Tibial nerve (tissue), 4 donors: ENCODE data around the gene NEAT1. TPM values are rescaled to one million over a fixed set of nuclear protein-coding genes. Genes with fewer than 3 reads are reported as not detected.

Experiments used
- DNase-seq, 2 donors: peaks; one replicate each; pipeline ENCODE4 v3.0.0-alpha.2; 2019; ENCODE audit warnings: low spot score in 2 of 2
- H3K27ac ChIP-seq, 4 donors: fragments of 200-600 bp; sonication (generic) in 3 of 4; one replicate each; pipeline ENCODE4 v1.5.1; 2017 to 2019; ENCODE audit warnings: mild to moderate bottlenecking in 1 of 4
- H3K27me3 ChIP-seq, 2 donors: fragments of 200-600 bp; sonication (generic) in 1 of 2; one replicate each; pipeline versions ENCODE4 v1.5.1 to v1.6.0; 2017 to 2019
- H3K36me3 ChIP-seq, 3 donors: fragments of 200-600 bp; sonication (generic); one replicate each; pipeline ENCODE4 v1.5.1; 2018 to 2019
- H3K4me1 ChIP-seq, 4 donors: fragments of 200-600 bp; sonication (generic) in 3 of 4; one replicate each; pipeline ENCODE4 v1.5.1; 2017 to 2019
- H3K4me3 ChIP-seq, 4 donors: fragments of 200-600 bp; sonication (generic) in 3 of 4; one replicate each; pipeline ENCODE4 v1.5.1; 2017 to 2019; ENCODE audit warnings: mild to moderate bottlenecking in 1 of 4, moderate library complexity in 1 of 4
- H3K9me3 ChIP-seq, 4 donors: fragments of 200-600 bp; sonication (generic) in 3 of 4; one replicate each; pipeline ENCODE4 v1.5.1; 2017 to 2019
- EP300 ChIP-seq, 2 donors: sonication (generic); formaldehyde crosslinking; IDR thresholded peaks; one replicate each; pipeline ENCODE4 v1.6.1; 2017; ENCODE audit warnings: antibody characterized with exemption in 2 of 2, mild to moderate bottlenecking in 1 of 2
- POLR2A ChIP-seq, 2 donors: fragments of 450-650 bp; IDR thresholded peaks; one replicate each; pipeline ENCODE4 v1.6.1; 2017; ENCODE audit warnings: antibody characterized with exemption in 2 of 2, mild to moderate bottlenecking in 2 of 2, moderate library complexity in 2 of 2
- WGBS, 2 donors: methylation state at CpG; one replicate each; pipeline ENCODE4 v1.1.5; 2018; 5-methylcytosine and 5-hydroxymethylcytosine counted together
- total RNA-seq, 4 donors: library from RNA; depleted of rRNA; stranded (reverse); fragments of >200 nt; gene quantifications; one replicate each; pipeline ENCODE4 v1.1.0, GENCODE V29; 2016
- TF ChIP-seq, protein P1 (sequence below), 5 experiments: fragments of 200-600 bp in 3 of 5; fragments of 450-650 bp in 2 of 5; sonication (generic) in 3 of 5; IDR thresholded peaks; one replicate each; pipeline ENCODE4 v1.5.1; 2016 to 2019; ENCODE audit warnings: antibody characterized with exemption in 5 of 5, mild to moderate bottlenecking in 3 of 5, moderate library complexity in 2 of 5

Gene NEAT1
- total RNA-seq, 4 donors from 2014 or later: 427 to 571 (median 461) TPM

DNA sequence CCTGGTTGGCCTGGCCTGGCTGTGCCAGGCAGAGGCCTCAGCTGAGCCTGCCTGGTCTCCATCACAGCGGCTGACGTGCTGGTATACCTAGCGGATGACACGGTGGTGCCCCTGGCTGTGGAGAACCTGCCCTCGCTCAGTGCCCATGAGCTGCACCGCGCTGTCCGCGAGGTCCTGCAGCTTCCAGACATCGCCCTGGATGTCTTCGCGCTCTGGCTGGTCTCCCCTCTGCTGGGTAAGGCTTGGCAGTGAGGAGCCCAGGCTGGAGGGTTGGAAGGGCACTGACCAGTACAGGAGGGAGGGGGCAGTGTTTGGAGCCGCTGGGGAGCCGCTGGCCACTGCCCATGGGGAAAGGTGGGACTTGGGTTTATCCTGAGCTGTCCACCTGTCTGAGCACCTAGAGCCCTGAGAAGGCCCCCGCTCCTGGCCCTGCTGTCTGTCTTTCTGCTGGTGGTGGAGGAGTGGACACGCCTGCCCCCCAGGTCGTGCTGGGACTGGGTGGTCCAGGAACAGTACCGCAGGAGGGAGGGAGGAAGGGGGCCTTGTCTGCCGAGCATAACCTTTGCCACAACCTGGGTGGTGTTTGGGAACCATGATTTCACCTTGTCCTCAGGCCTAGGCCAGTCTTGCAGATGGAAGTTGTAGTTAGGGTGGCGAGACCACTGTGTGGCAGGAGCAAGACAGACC is 33.2 kb upstream of the NEAT1 start:
- Histone ChIP-seq H3K9me3 (no peaks in the 10 kb centered on the region), H3K4me3 (peak overlapping the region; percentile 2 to 93 (median 52)), H3K4me1 (peaks cover 0 to 94% (median 78%) of the 10 kb centered on the region in 4 donors), H3K36me3 (peaks cover 0 to 34% (median 10%) of the 10 kb centered on the region in 3 donors), H3K27me3 (no peaks in the 10 kb centered on the region), H3K27ac (peak overlapping the region; percentile 78 to 99 (median 96))
- TF ChIP-seq, protein P1, sequence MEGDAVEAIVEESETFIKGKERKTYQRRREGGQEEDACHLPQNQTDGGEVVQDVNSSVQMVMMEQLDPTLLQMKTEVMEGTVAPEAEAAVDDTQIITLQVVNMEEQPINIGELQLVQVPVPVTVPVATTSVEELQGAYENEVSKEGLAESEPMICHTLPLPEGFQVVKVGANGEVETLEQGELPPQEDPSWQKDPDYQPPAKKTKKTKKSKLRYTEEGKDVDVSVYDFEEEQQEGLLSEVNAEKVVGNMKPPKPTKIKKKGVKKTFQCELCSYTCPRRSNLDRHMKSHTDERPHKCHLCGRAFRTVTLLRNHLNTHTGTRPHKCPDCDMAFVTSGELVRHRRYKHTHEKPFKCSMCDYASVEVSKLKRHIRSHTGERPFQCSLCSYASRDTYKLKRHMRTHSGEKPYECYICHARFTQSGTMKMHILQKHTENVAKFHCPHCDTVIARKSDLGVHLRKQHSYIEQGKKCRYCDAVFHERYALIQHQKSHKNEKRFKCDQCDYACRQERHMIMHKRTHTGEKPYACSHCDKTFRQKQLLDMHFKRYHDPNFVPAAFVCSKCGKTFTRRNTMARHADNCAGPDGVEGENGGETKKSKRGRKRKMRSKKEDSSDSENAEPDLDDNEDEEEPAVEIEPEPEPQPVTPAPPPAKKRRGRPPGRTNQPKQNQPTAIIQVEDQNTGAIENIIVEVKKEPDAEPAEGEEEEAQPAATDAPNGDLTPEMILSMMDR (IDR thresholded peaks at IDR 0.05): no peak
- TF ChIP-seq POLR2A (IDR thresholded peaks at IDR 0.05) (no peak), EP300 (IDR thresholded peaks at IDR 0.05) (no peak)
- WGBS, 2 donors: 50 to 75% methylated on average over 6 to 16 of the region's 20 CpGs
- no peak for DNase-seq

DNA sequence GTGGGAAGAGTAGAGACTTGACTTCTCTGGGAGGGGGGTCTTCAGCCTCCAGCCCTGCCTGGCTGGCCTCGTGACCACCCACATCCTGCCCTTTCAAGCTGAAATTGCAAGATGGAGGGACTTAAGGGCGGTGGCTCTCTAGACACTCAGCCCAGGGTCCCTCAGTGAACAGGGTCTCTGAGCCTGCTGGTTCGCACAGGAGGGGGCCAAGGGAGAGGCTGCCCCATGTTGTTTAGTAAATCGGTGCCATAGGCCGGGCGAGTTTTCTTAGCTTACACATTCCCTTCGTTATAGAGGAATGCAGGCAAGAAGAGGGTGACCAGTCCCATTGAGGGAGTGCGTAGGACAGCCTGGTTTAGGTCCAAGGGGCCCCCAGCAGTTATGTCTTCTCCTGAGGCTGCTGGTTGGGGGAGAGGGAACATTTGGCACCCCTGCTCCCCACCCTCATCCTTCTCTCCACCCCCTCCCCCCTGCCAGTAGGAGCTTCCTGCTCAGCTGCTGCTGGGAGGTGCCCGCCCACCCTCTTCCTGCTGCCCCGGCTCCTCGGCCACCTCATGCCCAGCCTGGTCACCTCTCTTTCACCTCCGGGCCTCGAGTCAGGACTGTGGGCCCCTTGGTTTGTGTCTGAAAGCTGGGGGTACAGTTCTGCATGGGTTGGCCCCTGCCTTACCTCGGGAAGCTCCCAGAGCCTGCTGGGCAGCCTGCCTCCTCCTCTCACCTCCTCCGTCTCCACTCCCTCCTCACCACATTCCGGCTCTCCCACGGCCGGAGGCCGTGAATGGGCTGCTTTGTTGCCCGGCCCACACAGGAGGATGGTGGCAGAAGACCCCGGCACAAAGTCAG is 32.3 kb upstream of the NEAT1 start:
- H3K4me1 ChIP-seq: peaks cover 0 to 85% (median 72%) of the 10 kb centered on the region in 4 donors
- 16 to 25% methylated on average over 19 to 21 of the region's 21 CpGs for WGBS, 2 donors
- peak overlapping the region; percentile 78 to 99 (median 96) for H3K27ac ChIP-seq
- H3K36me3 ChIP-seq: peaks cover 0 to 43% (median 12%) of the 10 kb centered on the region in 3 donors
- TF ChIP-seq POLR2A (IDR thresholded peaks at IDR 0.05): no peak
- TF ChIP-seq EP300 (IDR thresholded peaks at IDR 0.05): peak in 1 of 2 donors; percentile 71
- peak overlapping the region in 2 of 4 donors; percentile 15 to 84 for H3K4me3 ChIP-seq
- H3K9me3 ChIP-seq: no peaks in the 10 kb centered on the region
- no peaks in the 10 kb centered on the region for H3K27me3 ChIP-seq
- DNase-seq: no peak

DNA sequence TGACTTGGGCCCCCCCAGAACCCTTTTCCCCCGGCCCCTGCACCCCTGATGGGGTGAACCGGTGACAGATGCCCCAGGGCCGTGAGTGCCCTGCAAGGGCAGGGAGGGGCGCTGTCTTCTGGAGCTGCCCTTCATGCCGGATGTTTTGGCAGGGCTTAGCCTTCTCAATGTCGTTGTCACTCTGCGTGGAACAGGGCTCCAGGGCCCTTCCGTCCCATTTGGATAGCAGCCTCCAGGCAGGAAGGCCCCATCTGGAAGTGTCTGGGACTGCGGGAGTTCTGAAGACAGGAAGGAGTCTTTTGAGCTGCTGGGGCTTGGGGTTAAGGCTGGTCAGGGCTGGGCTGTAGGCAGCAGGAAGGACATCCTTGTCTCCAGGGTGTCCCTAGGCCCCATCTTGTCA is 31.6 kb upstream of the NEAT1 start:
- Histone ChIP-seq H3K27me3 (no peaks in the 10 kb centered on the region), H3K4me3 (peak overlapping the region in 2 of 4 donors; percentile 15 to 84), H3K36me3 (peaks cover 0 to 49% (median 18%) of the 10 kb centered on the region in 3 donors), H3K4me1 (peaks cover 0 to 79% (median 65%) of the 10 kb centered on the region in 4 donors), H3K27ac (peak overlapping the region; percentile 78 to 99 (median 96)), H3K9me3 (no peaks in the 10 kb centered on the region)
- TF ChIP-seq, protein P1 (IDR thresholded peaks at IDR 0.05): peak in 1 of 5 experiments; percentile 22
- TF ChIP-seq POLR2A (IDR thresholded peaks at IDR 0.05): no peak
- 15 to 23% methylated on average over 6 to 8 of the region's 9 CpGs for WGBS, 2 donors
- DNase-seq: no peak

DNA sequence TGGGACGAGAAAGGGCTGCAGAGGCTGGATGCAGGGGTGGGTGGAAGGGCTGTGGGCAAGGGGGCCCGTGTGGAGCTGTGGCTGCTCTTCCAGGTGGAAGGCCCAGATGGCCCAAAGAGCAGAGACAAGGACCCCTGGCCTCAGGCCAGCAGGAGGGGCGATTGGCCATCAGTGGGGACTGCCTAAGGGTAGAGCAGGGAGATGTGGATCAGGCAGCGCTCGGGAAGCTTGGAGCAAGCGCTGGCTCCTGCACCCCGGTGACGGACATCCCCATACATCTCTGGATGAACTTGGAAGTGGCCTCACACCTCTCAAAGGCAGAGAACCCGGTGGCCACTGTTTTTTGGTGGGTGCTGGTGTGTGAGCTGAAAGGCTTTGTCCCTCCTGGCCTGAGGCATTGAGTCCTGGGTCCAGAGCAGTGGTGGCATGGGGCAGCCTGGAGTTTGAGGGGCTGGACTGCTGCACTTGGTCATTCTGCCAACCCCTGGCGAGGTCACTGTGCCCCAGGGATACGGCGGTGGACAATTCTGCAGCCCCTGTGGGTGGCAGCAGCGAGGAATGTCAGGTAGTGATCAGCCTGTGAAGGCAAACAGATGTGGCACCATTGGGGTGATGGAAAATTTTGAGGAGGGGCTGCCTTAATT is 30.3 kb upstream of the NEAT1 start:
- no peak for DNase-seq
- H3K27me3 ChIP-seq: no peaks in the 10 kb centered on the region
- peaks cover 0 to 62% (median 26%) of the 10 kb centered on the region in 3 donors for H3K36me3 ChIP-seq
- H3K9me3 ChIP-seq: no peaks in the 10 kb centered on the region
- H3K4me1 ChIP-seq: peaks cover 0 to 71% (median 60%) of the 10 kb centered on the region in 4 donors
- no peak overlapping the region for H3K4me3 ChIP-seq
- 72 to 75% methylated on average over 13 of the region's 13 CpGs for WGBS, 2 donors
- peak overlapping the region; percentile 61 to 99 (median 96) for H3K27ac ChIP-seq
- TF ChIP-seq, protein P1 (IDR thresholded peaks at IDR 0.05): no peak
- TF ChIP-seq POLR2A (IDR thresholded peaks at IDR 0.05): no peak
- TF ChIP-seq EP300 (IDR thresholded peaks at IDR 0.05): no peak

DNA sequence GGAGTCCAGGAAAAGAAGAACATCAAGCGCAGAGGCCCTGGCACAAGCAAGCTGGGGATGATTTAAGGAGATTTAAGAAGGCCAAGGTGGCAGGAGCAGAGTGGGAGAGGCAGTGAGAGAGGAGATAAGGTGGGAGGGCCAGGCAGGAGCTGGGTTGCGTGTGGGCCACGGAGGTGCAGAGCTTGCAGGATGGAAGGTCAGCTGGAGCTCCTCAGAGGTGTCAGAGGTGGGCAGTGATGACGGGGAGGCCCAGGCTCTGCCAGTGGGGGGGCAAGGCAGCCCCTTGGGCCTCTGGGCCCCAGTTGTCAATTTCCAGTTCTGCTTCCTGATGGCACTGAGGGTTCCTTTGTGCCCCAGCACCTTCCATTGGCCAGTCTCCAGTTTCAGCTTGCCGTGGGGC is 29.7 kb upstream of the NEAT1 start:
- peaks cover 0 to 65% (median 54%) of the 10 kb centered on the region in 4 donors for H3K4me1 ChIP-seq
- H3K27me3 ChIP-seq: no peaks in the 10 kb centered on the region
- H3K27ac ChIP-seq: peak overlapping the region; percentile 61 to 99 (median 96)
- H3K9me3 ChIP-seq: no peaks in the 10 kb centered on the region
- TF ChIP-seq, protein P1 (IDR thresholded peaks at IDR 0.05): no peak
- TF ChIP-seq EP300 (IDR thresholded peaks at IDR 0.05) (no peak), POLR2A (IDR thresholded peaks at IDR 0.05) (no peak)
- DNase-seq: no peak
- no peak overlapping the region for H3K4me3 ChIP-seq
- 69% methylated on average over 5 of the region's 5 CpGs for WGBS, 2 donors
- peaks cover 0 to 68% (median 26%) of the 10 kb centered on the region in 3 donors for H3K36me3 ChIP-seq
